Activated naive CD8-positive, alpha-beta T cell treated with anti-CD3 and anti-CD28 coated beads for 36 hours (primary cell): Measurements from ENCODE around the gene GTPBP3. TPM values are rescaled to one million over a fixed set of nuclear protein-coding genes. Genes with fewer than 3 reads are reported as not detected.

Experiments used
- DNase-seq: peaks from one replicate; pipeline ENCODE4 v3.0.0; 2021
- H3K27ac Mint-ChIP-seq: one replicate; pipeline ENCODE4 v1.8.0; 2022; ENCODE audit warnings: mild to moderate bottlenecking, moderate library complexity, mixed read lengths
- H3K27me3 Mint-ChIP-seq: one replicate; pipeline ENCODE4 v1.8.0; 2022; ENCODE audit warnings: mild to moderate bottlenecking, mixed read lengths
- H3K36me3 Mint-ChIP-seq: one replicate; pipeline ENCODE4 v1.8.0; 2021; ENCODE audit warnings: mild to moderate bottlenecking, mixed read lengths
- H3K4me1 Mint-ChIP-seq: one replicate; pipeline ENCODE4 v1.8.0; 2021; ENCODE audit warnings: mixed read lengths
- H3K4me3 Mint-ChIP-seq: one replicate; pipeline ENCODE4 v1.8.0; 2022; ENCODE audit warnings: mild to moderate bottlenecking, moderate library complexity, mixed read lengths
- H3K9me3 Mint-ChIP-seq: one replicate; pipeline ENCODE4 v1.8.0; 2022; ENCODE audit warnings: mixed read lengths
- total RNA-seq, 2 experiments: library from RNA; stranded (reverse); gene quantifications; one replicate each; pipeline ENCODE4 v1.2.3, GENCODE V29; 2021

The GTPBP3 gene
- total RNA-seq, 2 experiments from 2014 or later = 49.0 to 49.6 TPM

DNA sequence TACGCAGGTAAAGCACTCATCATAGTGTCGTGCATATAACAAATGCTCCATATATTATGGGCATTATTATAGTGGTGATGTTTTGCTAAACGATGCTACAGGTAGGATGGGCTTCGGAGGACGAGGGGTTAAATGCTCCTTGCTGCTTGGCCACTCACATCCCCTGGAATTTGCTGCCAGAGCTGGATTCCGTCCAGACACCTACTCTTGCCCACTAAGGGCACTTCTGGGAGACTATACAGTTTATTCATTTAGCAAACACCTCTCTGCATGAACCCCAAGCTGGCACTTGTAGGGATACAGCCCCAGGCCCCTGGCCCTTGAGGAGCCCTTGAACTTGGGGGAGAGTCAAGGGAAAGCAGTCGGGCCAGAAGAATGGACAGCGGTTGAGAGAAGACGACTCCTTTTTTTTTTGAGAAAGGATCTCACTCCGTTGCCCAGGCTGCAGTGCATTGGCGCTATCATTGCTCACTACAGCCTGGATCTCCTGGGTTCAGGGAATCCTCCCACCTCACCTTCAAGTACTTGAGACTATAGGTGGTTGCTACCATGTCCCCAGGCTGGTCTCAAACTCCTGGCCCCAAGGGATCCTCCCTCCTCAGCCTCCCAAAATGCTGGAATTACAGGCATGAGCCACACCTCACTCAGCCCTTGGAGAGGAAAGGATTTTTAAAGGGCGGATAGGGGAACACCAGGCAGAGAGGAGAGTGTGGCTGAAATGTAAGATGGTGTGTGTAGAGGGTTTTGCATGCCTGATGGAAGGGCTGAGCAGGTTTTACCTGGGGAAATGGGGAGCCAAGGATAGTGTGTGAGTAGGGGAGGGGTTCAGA lies 32.8 kb upstream of the GTPBP3 start:
- peak overlapping the region; percentile 91 for H3K27ac Mint-ChIP-seq
- no peaks in the 10 kb centered on the region for H3K9me3 Mint-ChIP-seq
- H3K36me3 Mint-ChIP-seq = peaks cover 15% of the 10 kb centered on the region
- H3K4me3 Mint-ChIP-seq = peak overlapping the region; percentile 91
- H3K27me3 Mint-ChIP-seq = no peaks in the 10 kb centered on the region
- peaks cover 33% of the 10 kb centered on the region for H3K4me1 Mint-ChIP-seq
- DNase-seq = no peak

DNA sequence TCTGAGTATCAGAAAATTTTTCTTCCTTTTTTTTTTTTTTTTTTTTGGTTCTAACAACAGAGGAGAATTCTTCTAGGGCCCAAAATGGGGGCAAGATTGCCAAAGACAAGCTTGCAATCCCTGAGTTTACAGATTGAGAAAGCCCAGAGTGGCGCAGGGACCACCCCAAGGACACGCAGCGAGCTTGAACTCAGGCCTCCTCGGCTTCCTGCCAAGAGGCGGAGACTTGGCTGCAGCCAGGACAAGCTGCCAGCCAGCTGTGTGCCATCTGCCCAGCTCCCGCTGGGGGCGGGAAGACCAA lies 32.2 kb upstream of the GTPBP3 start:
- Mint-ChIP-seq H3K27ac (peak overlapping the region; percentile 91), H3K36me3 (peaks cover 15% of the 10 kb centered on the region), H3K27me3 (no peaks in the 10 kb centered on the region), H3K9me3 (no peaks in the 10 kb centered on the region), H3K4me3 (peak overlapping the region; percentile 91), H3K4me1 (peaks cover 34% of the 10 kb centered on the region)
- DNase-seq = no peak

DNA sequence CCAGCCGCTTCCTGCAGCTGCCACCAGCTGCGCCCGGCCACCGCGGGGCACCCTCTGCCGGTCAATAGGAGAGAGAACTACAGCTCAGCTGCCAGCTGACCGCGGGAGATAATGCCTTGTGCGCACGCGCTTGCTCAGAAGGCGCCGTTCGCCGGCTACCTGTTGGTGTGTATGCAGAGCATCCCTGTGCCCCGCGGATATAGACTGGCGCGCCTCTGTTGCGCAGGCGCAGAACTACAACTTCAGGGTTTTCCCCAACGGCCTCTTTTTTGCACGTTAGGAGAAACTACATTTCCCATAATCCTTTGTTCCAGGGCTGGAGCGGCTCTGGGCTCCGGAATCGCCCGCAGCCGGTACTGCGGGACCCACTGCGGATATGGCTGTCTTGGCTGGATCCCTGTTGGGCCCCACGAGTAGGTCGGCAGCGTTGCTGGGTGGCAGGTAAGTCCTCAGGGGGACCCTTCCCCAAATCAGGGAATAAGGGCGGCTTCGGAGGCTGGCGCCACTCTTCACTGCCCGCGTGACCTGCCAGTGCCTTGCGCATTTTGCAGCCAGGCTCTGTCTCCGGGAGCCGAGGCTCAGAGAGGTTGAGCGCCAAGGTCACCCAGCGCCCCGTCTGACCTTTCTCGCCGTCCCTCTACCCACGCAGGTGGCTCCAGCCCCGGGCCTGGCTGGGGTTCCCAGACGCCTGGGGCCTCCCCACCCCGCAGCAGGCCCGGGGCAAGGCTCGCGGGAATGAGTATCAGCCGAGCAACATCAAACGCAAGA lies 31.7 kb upstream of the GTPBP3 start, which contains the start of gene MRPL34:
Gene MRPL34, plus strand, starts transcription at position 356 of the 768 bp plus-strand sequence. Its CDS starts 21 bp downstream, at position 377.
- no peaks in the 10 kb centered on the region for H3K27me3 Mint-ChIP-seq
- peak; percentile 95 for DNase-seq

DNA sequence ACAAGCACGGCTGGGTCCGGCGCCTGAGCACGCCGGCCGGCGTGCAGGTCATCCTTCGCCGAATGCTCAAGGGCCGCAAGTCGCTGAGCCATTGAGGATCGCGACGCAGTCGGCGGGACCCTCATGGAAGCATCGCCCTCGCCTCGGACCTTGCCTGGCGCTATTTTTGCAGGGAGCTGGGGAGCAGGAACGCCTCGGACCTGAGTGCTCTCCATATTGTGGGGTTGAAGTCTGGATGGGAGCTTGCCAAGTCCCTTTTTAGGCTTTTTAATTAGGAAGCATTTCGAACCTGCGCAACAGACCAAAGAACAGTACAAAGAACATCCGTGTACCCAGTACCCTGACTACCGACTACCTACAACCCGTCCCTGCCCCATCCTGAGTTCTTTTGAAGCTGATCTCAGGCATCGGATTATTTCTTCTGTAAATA lies 31.1 kb upstream of the GTPBP3 start:
- Mint-ChIP-seq H3K4me1 (peaks cover 42% of the 10 kb centered on the region), H3K36me3 (peaks cover 18% of the 10 kb centered on the region)

More for the DNA sequence above, 31.7 kb upstream of the GTPBP3 start, which contains the start of gene MRPL34:
- Mint-ChIP-seq H3K9me3 (no peaks in the 10 kb centered on the region), H3K4me3 (peak within 1 kb of the TSS; percentile 91), H3K4me1 (peaks cover 39% of the 10 kb centered on the region), H3K27ac (peak within 1 kb of the TSS; percentile 91), H3K36me3 (peaks cover 16% of the 10 kb centered on the region)

DNA sequence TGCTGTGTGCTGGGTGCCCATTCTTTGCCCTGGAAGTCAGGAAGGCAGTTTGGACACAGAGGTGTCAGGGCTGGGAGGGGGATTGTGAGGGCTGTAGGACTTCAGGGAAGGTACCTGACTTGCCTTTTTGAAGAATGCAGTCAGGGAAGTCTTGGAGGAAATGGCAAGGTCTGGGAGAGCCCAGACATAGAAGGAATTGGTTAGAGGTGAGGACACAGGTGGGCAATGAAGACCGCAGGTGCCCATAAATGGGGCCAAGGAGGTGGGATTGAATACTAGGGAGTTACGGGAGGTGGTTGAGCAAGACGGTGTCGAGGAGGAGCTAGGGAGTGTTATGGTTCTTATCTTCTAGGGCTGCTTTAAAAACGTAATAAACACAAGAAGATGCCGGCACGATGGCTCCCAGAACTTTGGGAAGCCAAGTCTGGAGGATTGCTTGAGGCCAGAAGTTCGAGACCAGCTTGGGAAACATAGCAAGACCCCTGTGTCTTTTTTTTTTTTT lies 29.4 kb upstream of the GTPBP3 start:
- no peaks in the 10 kb centered on the region for H3K9me3 Mint-ChIP-seq
- peak overlapping the region; percentile 40 for H3K27ac Mint-ChIP-seq
- no peaks in the 10 kb centered on the region for H3K27me3 Mint-ChIP-seq
- no peak for DNase-seq
- peak overlapping the region; percentile 91 for H3K4me3 Mint-ChIP-seq
- peaks cover 39% of the 10 kb centered on the region for H3K4me1 Mint-ChIP-seq
- H3K36me3 Mint-ChIP-seq = peaks cover 19% of the 10 kb centered on the region

More for the DNA sequence above, 31.1 kb upstream of the GTPBP3 start:
- Mint-ChIP-seq H3K27me3 (no peaks in the 10 kb centered on the region), H3K27ac (peak overlapping the region; percentile 91), H3K4me3 (peak overlapping the region; percentile 91), H3K9me3 (no peaks in the 10 kb centered on the region)
- DNase-seq = no peak

DNA sequence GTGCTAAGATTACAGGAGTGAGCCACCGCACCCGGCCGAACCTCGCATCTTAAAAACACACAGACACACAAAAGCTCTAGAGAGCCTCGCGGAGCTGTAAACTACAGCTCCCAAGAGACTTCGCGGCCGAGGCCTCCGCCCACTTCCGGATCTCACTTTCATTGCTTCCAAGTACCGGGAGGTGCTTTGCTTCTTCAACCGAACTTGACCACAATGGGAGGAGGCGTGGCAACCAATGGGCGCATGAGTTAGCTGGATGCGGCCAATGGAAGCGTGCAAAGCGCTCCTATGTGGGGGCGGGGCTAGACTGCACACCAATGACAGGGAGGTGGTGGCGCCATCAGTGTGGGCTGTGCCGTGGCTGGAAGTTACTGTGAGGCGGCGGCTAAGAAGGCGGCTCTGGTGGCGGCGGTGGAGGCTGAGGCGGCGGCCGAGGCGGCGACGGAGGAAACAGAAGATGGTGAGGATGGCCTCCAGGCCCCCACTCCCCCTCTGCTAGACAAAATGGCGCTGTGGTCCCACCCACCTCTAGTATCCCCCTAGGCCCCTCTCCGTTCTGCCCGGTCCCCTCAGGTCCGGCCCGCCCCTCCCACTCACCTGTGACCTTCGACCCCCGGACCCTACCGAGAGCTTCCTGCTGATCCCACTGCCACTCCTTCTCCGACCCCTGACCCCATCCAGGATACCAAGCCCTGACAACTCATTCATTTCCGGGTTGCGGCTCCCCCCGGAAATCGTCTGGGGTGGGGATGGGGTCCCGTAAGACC lies 28.0 kb upstream of the GTPBP3 start, which contains the start of gene DDA1:
Gene DDA1, plus strand, starts transcription at position 366 of the 767 bp plus-strand sequence. Its CDS starts 92 bp downstream, at position 458.
- Mint-ChIP-seq H3K27me3 (no peaks in the 10 kb centered on the region), H3K36me3 (peaks cover 19% of the 10 kb centered on the region), H3K9me3 (no peaks in the 10 kb centered on the region), H3K27ac (peak within 1 kb of the TSS; percentile 94), H3K4me1 (peaks cover 35% of the 10 kb centered on the region), H3K4me3 (peak within 1 kb of the TSS; percentile 98)
- DNase-seq = peak; percentile 98

DNA sequence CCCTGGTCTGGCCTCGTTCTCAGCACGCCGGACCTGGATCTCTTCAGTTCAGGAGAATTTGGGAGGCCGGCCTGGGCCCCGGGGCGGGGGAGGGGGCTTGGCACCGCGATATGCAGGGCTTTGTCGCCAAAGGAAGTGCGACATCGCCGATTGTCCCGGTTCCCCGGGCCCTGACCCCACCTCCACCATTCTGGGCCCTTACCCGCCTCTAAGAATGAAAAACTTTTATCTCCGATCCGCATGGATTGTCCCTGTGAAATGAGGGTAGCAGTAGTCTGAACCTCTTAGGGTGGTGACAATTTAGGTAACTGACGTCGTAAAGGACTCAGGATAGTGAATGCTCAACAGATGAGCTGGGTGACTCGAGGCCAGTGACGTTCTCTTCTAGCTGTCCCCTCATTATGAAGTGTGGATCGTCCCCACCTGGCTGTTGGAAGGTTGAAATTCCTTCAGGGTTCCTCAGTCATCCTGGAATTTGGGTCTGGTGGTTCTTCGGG lies 27.3 kb upstream of the GTPBP3 start:
- no peaks in the 10 kb centered on the region for H3K27me3 Mint-ChIP-seq

DNA sequence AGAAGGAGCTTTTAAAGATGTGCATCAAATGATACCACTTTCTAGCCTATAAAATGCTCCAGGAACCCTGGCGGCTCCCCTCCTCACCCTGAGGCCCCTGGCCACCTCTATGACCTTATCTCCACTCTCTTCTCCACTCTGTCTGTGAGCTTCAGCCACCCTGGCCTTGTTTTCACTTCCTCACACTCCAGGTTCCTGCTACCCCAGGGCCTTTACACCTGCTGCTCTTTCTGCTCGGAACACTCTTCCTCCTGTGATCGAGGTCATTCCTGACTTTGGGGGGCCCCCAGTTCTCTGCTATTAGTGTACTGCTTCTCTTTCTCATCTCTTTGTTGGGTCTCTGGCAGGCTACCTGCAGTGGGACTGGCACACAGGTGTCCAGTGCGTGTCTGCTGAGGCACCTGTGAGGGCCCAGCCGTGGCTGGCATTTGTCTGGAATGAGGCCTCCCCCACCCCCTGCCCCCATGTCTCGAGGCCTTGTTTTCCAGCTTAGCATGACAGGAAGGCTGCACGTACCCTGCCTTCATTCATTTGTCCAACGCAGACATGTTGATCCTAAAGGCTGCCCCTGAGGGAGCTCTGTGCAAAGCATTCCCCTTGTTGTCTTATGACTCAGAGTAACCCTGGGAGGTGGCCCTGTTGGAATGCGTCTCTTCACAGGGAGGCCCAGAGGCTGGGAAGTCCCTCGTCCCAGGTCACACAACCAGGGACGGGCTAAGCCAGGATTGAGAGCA lies 25.7 kb upstream of the GTPBP3 start:
- no peaks in the 10 kb centered on the region for H3K9me3 Mint-ChIP-seq
- no peaks in the 10 kb centered on the region for H3K27me3 Mint-ChIP-seq
- H3K4me1 Mint-ChIP-seq = peaks cover 29% of the 10 kb centered on the region
- peak overlapping the region; percentile 2 for H3K27ac Mint-ChIP-seq
- H3K4me3 Mint-ChIP-seq = peak overlapping the region; percentile 11
- H3K36me3 Mint-ChIP-seq = peaks cover 24% of the 10 kb centered on the region
- no peak for DNase-seq

More for the DNA sequence above, 27.3 kb upstream of the GTPBP3 start:
- Mint-ChIP-seq H3K4me1 (peaks cover 32% of the 10 kb centered on the region), H3K27ac (peak overlapping the region; percentile 94), H3K4me3 (peak overlapping the region; percentile 98), H3K36me3 (peaks cover 19% of the 10 kb centered on the region), H3K9me3 (no peaks in the 10 kb centered on the region)
- DNase-seq = peak; percentile 36

DNA sequence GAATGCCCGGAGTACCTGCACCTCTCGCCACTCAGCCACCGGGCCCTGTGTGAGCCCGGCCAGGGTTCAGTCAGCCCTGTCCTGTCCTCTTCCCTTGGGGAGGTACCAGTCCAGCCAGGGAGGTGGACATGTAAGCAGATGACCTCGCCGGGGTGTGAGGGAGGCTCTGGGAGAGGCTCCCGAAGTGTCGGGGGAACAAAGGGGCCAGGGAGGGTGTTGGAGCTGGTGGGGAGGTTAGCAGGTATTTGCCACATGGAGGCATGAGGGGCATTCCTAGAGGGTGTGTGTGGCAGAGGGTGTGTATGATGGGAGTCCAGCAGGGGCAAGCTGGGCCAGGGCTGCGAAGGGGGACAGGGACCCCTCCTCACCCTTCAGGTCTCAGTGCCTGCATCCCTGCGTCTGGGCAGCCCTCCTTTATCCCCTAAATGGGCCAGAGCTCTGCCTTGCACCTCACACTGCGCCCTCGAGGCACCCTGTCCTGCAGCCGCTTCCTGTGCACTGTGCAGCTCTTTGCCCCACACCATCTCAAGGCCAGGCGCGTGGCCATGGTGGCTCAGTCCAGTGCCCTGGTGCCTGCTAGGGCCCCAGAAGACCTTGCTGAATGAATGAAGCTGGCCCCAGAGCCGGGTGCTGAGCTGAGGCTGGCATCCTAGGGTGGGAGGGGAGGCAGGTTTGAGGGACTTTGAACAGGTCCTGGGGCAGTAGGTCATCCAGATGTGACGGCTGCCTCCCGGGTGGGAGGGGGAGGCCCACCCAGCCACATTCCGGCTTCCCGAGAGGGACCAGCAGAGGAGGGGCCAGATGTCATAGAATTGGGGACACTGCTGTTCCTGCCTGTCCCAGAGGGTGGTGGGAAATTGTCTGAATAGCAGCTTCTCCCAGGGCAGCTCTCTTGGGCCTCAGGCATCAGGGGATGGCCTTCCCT lies 24.9 kb upstream of the GTPBP3 start:
- Mint-ChIP-seq H3K9me3 (no peaks in the 10 kb centered on the region), H3K27ac (no peak overlapping the region), H3K27me3 (no peaks in the 10 kb centered on the region), H3K36me3 (peaks cover 18% of the 10 kb centered on the region), H3K4me3 (no peak overlapping the region), H3K4me1 (peaks cover 23% of the 10 kb centered on the region)
- DNase-seq = no peak

DNA sequence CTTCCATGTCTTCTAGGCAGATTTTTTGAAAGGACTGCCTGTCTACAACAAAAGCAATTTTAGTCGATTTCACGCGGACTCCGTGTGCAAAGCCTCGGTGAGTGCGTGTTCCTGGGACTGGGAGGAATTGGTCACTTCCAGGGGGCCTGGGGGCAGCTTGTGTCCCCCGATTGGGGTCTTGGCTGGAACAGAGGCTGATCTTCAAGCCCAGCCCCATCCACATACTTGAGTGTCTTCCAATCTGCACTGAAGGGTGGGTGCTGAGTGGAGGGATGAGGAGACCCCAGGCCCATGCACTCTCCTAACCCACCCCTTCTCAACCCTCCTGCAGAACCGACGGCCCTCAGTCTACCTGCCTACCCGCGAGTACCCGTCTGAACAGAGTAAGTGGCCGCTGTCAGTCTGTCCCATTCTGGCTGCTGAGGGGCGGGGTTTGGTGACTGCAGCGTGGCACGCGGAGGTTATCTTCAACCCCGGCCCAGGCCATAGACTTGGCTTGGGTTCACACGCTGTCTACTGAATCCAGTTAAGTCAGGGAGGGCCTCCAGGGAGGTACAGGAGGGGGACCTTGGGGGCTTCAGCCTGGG lies 23.3 kb upstream of the GTPBP3 start:
- Mint-ChIP-seq H3K27ac (no peak overlapping the region), H3K9me3 (no peaks in the 10 kb centered on the region), H3K36me3 (peaks cover 15% of the 10 kb centered on the region), H3K4me1 (peaks cover 15% of the 10 kb centered on the region), H3K27me3 (no peaks in the 10 kb centered on the region), H3K4me3 (no peak overlapping the region)
- DNase-seq = no peak

DNA sequence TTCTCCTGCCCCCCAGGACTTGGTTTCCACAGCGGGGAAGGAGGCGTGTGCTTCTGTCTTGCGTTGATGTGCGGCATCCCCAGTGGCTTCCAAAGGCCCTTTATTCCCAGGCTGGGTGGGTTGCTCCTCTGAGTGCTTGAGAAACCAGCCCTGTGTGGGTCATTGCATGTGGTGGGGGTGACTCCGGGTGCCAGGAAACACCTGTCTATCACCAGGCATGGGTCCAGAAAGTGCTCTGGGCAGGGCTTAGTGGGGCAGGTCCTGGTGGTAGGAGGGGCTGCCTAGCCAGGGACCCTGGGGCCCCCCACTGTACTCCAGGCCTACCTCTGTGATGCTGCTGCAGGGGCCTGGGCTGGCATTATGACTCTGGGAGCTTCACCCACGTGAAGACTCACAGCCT lies 18.4 kb upstream of the GTPBP3 start:
- H3K4me3 Mint-ChIP-seq = no peak overlapping the region
- peaks cover 4% of the 10 kb centered on the region for H3K4me1 Mint-ChIP-seq
- peaks cover 12% of the 10 kb centered on the region for H3K36me3 Mint-ChIP-seq
- H3K27me3 Mint-ChIP-seq = no peaks in the 10 kb centered on the region
- no peaks in the 10 kb centered on the region for H3K9me3 Mint-ChIP-seq
- H3K27ac Mint-ChIP-seq = no peak overlapping the region
- no peak for DNase-seq

DNA sequence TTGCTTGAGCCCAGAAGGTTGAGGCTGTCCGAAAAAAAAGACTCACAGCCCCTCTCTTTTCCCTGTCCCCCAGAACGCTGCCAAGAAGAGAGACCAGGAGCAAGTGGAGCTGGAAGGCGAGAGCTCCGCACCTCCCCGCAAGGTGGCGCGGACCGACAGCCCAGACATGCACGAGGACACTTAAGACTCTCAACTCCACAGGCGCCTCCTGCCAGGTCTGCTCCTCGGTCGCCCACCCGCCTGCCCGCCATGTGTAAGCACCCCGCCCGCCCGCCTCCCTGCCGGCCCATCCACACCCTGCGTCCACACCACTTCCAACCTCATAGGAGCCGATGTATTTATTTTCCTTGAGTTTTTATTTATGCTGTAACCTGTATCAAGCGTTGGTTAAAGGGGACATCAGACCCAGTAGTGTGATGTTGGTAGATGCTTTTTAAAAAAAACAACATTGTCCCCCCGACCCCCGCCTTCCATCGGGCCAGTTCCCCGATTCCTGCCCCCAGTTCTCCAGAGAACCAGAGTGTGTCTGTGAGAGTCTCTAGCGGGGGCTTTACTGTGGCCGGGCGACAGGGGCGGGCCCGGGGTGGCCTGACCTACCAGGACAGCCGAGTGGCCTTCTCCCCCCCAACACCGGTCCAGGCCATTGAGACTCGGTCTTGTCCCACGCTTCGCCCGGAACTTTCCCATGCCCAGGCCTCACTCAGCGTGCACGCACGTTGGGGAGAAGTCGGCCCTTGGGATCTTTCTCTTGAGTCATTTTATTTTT lies 17.7 kb upstream of the GTPBP3 start:
- H3K4me1 Mint-ChIP-seq = peaks cover 4% of the 10 kb centered on the region
- no peaks in the 10 kb centered on the region for H3K9me3 Mint-ChIP-seq
- H3K36me3 Mint-ChIP-seq = peaks cover 12% of the 10 kb centered on the region
- no peak for DNase-seq
- no peak overlapping the region for H3K27ac Mint-ChIP-seq
- no peak overlapping the region for H3K4me3 Mint-ChIP-seq
- no peaks in the 10 kb centered on the region for H3K27me3 Mint-ChIP-seq
